HepG2 (cell line): ENCODE results near the gene ACTG2. TPM values are rescaled to one million over a fixed set of nuclear protein-coding genes. Genes with fewer than 3 reads are reported as not detected.

Experiments
- BCL6 ChIP-seq: IDR thresholded peaks from 2 replicates; pipeline ENCODE4 v1.6.1; 2016; ENCODE audit warnings: missing genetic modification reagents, missing compliant biosample characterization
- ELF1 ChIP-seq: sonication (generic); formaldehyde crosslinking; IDR thresholded peaks from 2 replicates; pipeline ENCODE4 v1.4.0; 2020; ENCODE audit warnings: missing genetic modification reagents
- FOSL1 ChIP-seq: sonication (generic); formaldehyde crosslinking; IDR thresholded peaks from 2 replicates; pipeline ENCODE4 v1.9.0; 2021; ENCODE audit warnings: missing genetic modification reagents, borderline replicate concordance
- HDAC2 ChIP-seq: sonication (generic); formaldehyde crosslinking; IDR thresholded peaks from 2 replicates; pipeline ENCODE4 v1.4.0; 2020; ENCODE audit warnings: missing genetic modification reagents
- HNF4A ChIP-seq: sonication (generic); formaldehyde crosslinking; IDR thresholded peaks from 2 replicates; pipeline ENCODE4 v1.4.0; 2020; ENCODE audit warnings: missing genetic modification reagents
- ISL2 ChIP-seq: sonication (generic); formaldehyde crosslinking; IDR thresholded peaks from 2 replicates; pipeline ENCODE4 v1.5.0; 2020; ENCODE audit warnings: missing genetic modification reagents
- KLF15 ChIP-seq: sonication (generic); formaldehyde crosslinking; IDR thresholded peaks from 2 replicates; pipeline ENCODE4 v1.8.1; 2023; ENCODE audit warnings: borderline replicate concordance, mild to moderate bottlenecking, inconsistent platforms, missing genetic modification reagents, mixed read lengths
- MTF1 ChIP-seq: sonication (generic); formaldehyde crosslinking; IDR thresholded peaks from 2 replicates; pipeline ENCODE4 v1.5.0; 2020; ENCODE audit warnings: missing genetic modification reagents
- MTF2 ChIP-seq: sonication (generic); formaldehyde crosslinking; IDR thresholded peaks from 2 replicates; pipeline ENCODE4 v1.5.0; 2020; ENCODE audit warnings: missing genetic modification reagents, borderline replicate concordance
- SP140L ChIP-seq: sonication (generic); formaldehyde crosslinking; IDR thresholded peaks from 2 replicates; pipeline ENCODE4 v1.4.0; 2020; ENCODE audit warnings: missing genetic modification reagents, borderline replicate concordance
- TEAD2 ChIP-seq: sonication (generic); formaldehyde crosslinking; IDR thresholded peaks from 2 replicates; pipeline ENCODE4 v1.9.0; 2021; ENCODE audit warnings: missing genetic modification reagents
- TGIF2 ChIP-seq: IDR thresholded peaks from 2 replicates; pipeline ENCODE4 v1.6.1; 2016; ENCODE audit warnings: control low read depth, missing compliant biosample characterization
- THYN1 ChIP-seq: sonication (generic); formaldehyde crosslinking; IDR thresholded peaks from 2 replicates; pipeline ENCODE4 v1.8.1; 2023; ENCODE audit warnings: low read depth, mild to moderate bottlenecking, moderate library complexity, missing genetic modification reagents, borderline replicate concordance
- ZFAT ChIP-seq: sonication (generic); formaldehyde crosslinking; conservative IDR thresholded peaks from 2 replicates; pipeline ENCODE4 v1.8.1; 2023; ENCODE audit warnings: missing genetic modification reagents, inconsistent platforms
- ZFP36L1 ChIP-seq: sonication (generic); formaldehyde crosslinking; IDR thresholded peaks from 2 replicates; pipeline ENCODE4 v1.8.0; 2022; ENCODE audit warnings: mild to moderate bottlenecking, missing genetic modification reagents, moderate library complexity
- ZFP62 ChIP-seq: sonication (generic); formaldehyde crosslinking; IDR thresholded peaks from 2 replicates; pipeline ENCODE4 v1.4.0; 2020; ENCODE audit warnings: missing genetic modification reagents
- ZNF235 ChIP-seq: sonication (generic); formaldehyde crosslinking; IDR thresholded peaks from 2 replicates; pipeline ENCODE4 v1.8.1; 2023; ENCODE audit warnings: mild to moderate bottlenecking, missing genetic modification reagents, borderline replicate concordance
- ZNF780A ChIP-seq: sonication (generic); formaldehyde crosslinking; IDR thresholded peaks from 2 replicates; pipeline ENCODE4 v1.8.0; 2022; ENCODE audit warnings: mild to moderate bottlenecking, missing genetic modification reagents, moderate library complexity
- polyA plus RNA-seq, 8 experiments: library from polyadenylated mRNA; depleted of rRNA in 3 of 8; stranded (reverse) in 7 of 8; unstranded in 1 of 8; fragments of >200 nt; fragmentation: Illumina TruSeq in 4 of 8; extraction: Trizol in 4 of 8; gene quantifications; 2 replicates each; pipeline versions ENCODE4 v1.2.1 to v1.2.3, GENCODE V29; 2011 to 2016; ENCODE audit warnings: low read depth in 4 of 8, missing spikeins in 1 of 8, mixed read lengths in 1 of 8; ENCODE audit not compliant: insufficient read depth in 1 of 8
- total RNA-seq, 5 experiments: library from RNA; depleted of rRNA; stranded (reverse); fragments of >200 nt; fragmentation: Illumina TruSeq; extraction: Trizol; gene quantifications; 2 replicates each; pipeline ENCODE4 v1.2.3, GENCODE V29; 2016; ENCODE audit warnings: low read depth in 1 of 5
- TF ChIP-seq, protein P1 (sequence below): sonication (generic); formaldehyde crosslinking; IDR thresholded peaks from 2 replicates; pipeline ENCODE4 v1.4.0; 2020; ENCODE audit warnings: missing genetic modification reagents, borderline replicate concordance
- TF ChIP-seq, protein P2 (sequence below): sonication (generic); formaldehyde crosslinking; IDR thresholded peaks from 2 replicates; pipeline ENCODE4 v1.4.0; 2020; ENCODE audit warnings: missing genetic modification reagents
- TF ChIP-seq, protein P3 (sequence below): sonication (generic); formaldehyde crosslinking; IDR thresholded peaks from 2 replicates; pipeline ENCODE4 v1.5.0; 2020; ENCODE audit warnings: missing genetic modification reagents
- TF ChIP-seq, protein P4 (sequence below): sonication (generic); formaldehyde crosslinking; IDR thresholded peaks from 2 replicates; pipeline ENCODE4 v1.4.0; 2020; ENCODE audit warnings: missing genetic modification reagents, mild to moderate bottlenecking, borderline replicate concordance

ACTG2 gene
- total and polyA plus RNA-seq, 2 of the 13 experiments (the other 11 are each of a cell fraction or from before 2014, with no cell fraction given): 0.13 TPM; not detected in 1

DNA sequence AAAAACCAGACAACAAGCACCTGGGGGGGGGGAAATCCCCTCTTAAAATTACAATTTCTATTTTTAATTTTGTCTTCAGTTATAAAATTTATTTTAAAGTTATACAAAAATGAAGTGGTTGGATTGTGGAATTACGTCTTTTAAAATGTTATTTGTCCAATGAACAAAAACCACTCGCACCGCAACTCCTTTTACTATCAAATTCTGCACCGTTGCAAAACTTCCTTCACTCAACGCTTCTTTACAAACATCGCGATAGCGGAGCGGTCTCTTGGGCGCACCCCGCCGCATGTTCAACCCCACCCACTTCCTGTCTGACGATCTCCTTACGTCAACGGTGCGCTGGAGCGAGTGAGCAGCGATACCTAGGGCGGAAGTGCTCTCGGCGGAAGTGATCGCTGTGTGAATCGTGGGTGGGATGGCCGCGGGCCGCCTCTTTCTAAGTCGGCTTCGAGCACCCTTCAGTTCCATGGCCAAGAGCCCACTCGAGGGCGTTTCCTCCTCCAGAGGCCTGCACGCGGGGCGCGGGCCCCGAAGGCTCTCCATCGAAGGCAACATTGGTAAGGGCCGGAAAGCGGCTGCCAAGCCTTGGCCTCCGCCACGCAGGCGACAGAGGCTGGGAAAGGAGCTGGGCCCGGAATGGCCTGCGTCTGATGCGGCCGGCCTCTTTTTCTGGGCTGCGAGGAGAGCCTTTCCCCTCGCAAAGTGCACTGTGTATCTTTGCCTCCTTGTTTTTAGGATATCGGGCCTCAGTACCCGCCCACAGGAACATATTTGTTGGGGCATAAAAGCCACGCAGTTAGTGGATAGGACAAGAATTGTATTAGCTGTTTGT is 33.9 kb downstream of the ACTG2 start, which contains the start of gene DGUOK (continued):
- TF ChIP-seq, protein P1, sequence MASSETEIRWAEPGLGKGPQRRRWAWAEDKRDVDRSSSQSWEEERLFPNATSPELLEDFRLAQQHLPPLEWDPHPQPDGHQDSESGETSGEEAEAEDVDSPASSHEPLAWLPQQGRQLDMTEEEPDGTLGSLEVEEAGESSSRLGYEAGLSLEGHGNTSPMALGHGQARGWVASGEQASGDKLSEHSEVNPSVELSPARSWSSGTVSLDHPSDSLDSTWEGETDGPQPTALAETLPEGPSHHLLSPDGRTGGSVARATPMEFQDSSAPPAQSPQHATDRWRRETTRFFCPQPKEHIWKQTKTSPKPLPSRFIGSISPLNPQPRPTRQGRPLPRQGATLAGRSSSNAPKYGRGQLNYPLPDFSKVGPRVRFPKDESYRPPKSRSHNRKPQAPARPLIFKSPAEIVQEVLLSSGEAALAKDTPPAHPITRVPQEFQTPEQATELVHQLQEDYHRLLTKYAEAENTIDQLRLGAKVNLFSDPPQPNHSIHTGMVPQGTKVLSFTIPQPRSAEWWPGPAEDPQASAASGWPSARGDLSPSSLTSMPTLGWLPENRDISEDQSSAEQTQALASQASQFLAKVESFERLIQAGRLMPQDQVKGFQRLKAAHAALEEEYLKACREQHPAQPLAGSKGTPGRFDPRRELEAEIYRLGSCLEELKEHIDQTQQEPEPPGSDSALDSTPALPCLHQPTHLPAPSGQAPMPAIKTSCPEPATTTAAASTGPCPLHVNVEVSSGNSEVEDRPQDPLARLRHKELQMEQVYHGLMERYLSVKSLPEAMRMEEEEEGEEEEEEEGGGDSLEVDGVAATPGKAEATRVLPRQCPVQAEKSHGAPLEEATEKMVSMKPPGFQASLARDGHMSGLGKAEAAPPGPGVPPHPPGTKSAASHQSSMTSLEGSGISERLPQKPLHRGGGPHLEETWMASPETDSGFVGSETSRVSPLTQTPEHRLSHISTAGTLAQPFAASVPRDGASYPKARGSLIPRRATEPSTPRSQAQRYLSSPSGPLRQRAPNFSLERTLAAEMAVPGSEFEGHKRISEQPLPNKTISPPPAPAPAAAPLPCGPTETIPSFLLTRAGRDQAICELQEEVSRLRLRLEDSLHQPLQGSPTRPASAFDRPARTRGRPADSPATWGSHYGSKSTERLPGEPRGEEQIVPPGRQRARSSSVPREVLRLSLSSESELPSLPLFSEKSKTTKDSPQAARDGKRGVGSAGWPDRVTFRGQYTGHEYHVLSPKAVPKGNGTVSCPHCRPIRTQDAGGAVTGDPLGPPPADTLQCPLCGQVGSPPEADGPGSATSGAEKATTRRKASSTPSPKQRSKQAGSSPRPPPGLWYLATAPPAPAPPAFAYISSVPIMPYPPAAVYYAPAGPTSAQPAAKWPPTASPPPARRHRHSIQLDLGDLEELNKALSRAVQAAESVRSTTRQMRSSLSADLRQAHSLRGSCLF: no peak
- TF ChIP-seq ZFP36L1 (CRISPR knock-in tag): no peak
- no peak for TF ChIP-seq BCL6 (CRISPR knock-in tag)
- peak; percentile 66; the same call in 1 of the 2 replicates for TF ChIP-seq KLF15 (CRISPR knock-in tag)
- no peak for TF ChIP-seq ZFAT (CRISPR knock-in tag)
- TF ChIP-seq HDAC2: peak; percentile 95
- TF ChIP-seq, protein P2, sequence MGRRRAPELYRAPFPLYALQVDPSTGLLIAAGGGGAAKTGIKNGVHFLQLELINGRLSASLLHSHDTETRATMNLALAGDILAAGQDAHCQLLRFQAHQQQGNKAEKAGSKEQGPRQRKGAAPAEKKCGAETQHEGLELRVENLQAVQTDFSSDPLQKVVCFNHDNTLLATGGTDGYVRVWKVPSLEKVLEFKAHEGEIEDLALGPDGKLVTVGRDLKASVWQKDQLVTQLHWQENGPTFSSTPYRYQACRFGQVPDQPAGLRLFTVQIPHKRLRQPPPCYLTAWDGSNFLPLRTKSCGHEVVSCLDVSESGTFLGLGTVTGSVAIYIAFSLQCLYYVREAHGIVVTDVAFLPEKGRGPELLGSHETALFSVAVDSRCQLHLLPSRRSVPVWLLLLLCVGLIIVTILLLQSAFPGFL (CRISPR knock-in tag): no peak
- no peak for TF ChIP-seq MTF1 (CRISPR knock-in tag)
- TF ChIP-seq HNF4A (CRISPR knock-in tag): 0 out of 2 replicates have a peak, but pooled peaks have one; percentile 6
- TF ChIP-seq ZNF780A (CRISPR knock-in tag): no peak; the same call in 1 of the 2 replicates
- TF ChIP-seq SP140L (CRISPR knock-in tag): peak; percentile 81; the same call in 1 of the 2 replicates
- peak; percentile 88 for TF ChIP-seq TGIF2 (CRISPR knock-in tag)
- peak; percentile 99 for TF ChIP-seq ELF1 (CRISPR knock-in tag)
- peak; percentile 92; the same call in 1 of the 2 replicates for TF ChIP-seq MTF2 (CRISPR knock-in tag)
- TF ChIP-seq, protein P3, sequence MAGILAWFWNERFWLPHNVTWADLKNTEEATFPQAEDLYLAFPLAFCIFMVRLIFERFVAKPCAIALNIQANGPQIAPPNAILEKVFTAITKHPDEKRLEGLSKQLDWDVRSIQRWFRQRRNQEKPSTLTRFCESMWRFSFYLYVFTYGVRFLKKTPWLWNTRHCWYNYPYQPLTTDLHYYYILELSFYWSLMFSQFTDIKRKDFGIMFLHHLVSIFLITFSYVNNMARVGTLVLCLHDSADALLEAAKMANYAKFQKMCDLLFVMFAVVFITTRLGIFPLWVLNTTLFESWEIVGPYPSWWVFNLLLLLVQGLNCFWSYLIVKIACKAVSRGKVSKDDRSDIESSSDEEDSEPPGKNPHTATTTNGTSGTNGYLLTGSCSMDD (CRISPR knock-in tag): no peak
- no peak for TF ChIP-seq FOSL1
- TF ChIP-seq, protein P4, sequence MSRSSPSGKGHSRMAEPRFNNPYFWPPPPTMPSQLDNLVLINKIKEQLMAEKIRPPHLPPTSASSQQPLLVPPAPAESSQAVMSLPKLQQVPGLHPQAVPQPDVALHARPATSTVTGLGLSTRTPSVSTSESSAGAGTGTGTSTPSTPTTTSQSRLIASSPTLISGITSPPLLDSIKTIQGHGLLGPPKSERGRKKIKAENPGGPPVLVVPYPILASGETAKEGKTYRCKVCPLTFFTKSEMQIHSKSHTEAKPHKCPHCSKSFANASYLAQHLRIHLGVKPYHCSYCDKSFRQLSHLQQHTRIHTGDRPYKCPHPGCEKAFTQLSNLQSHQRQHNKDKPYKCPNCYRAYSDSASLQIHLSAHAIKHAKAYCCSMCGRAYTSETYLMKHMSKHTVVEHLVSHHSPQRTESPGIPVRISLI: no peak
- 0 out of 2 replicates have a peak, but pooled peaks have one; percentile 67 for TF ChIP-seq ZNF235 (CRISPR knock-in tag)
- TF ChIP-seq ZFP62 (CRISPR knock-in tag): no peak
- peak; percentile 78 for TF ChIP-seq ISL2
- no peak for TF ChIP-seq THYN1 (CRISPR knock-in tag)
- TF ChIP-seq TEAD2 (CRISPR knock-in tag): peak; percentile 73; the same call in 1 of the 2 replicates
